H1 (cell line): ENCODE results near the gene SLC25A11. TPM values are rescaled to one million over a fixed set of nuclear protein-coding genes. Genes with fewer than 3 reads are reported as not detected.

Experiments
- CHD7 ChIP-seq: fragments of 300-600 bp; sonication (generic); IDR thresholded peaks from 2 replicates; pipeline ENCODE4 v1.7.1; 2012; ENCODE audit warnings: low read length, moderate library complexity, mild to moderate bottlenecking, inconsistent platforms; ENCODE audit not compliant: insufficient replicate concordance
- CTBP2 ChIP-seq: IDR thresholded peaks from 2 replicates; pipeline ENCODE4 v1.7.0; 2011; ENCODE audit warnings: borderline replicate concordance, mild to moderate bottlenecking, moderate library complexity, mixed read lengths, low read length; ENCODE audit not compliant: insufficient read depth, insufficient read length
- GTF2F1 ChIP-seq: IDR thresholded peaks from 2 replicates; pipeline ENCODE4 v1.6.1; 2012; ENCODE audit warnings: low read depth, low read length, improper control_type of control experiment, borderline replicate concordance
- KDM1A ChIP-seq: fragments of 200-600, 300-600 bp; sonication (generic); IDR thresholded peaks from 2 replicates; pipeline ENCODE4 v1.7.1; 2016; ENCODE audit warnings: mild to moderate bottlenecking, low read length, borderline replicate concordance
- NRF1 ChIP-seq: IDR thresholded peaks from 2 replicates; pipeline ENCODE4 v1.6.1; 2011; ENCODE audit warnings: mild to moderate bottlenecking, low read depth, low read length, improper control_type of control experiment
- RXRA ChIP-seq: IDR thresholded peaks from 2 replicates; pipeline ENCODE4 v1.6.1; 2011; ENCODE audit warnings: low read depth, mild to moderate bottlenecking, low read length, moderate library complexity; ENCODE audit not compliant: insufficient read depth
- TAF7 ChIP-seq: optimal IDR thresholded peaks from 2 replicates; pipeline ENCODE3; 2011; ENCODE audit warnings: low read depth, mild to moderate bottlenecking, inconsistent platforms, low read length, moderate library complexity, borderline replicate concordance
- YY1 ChIP-seq: IDR thresholded peaks from 2 replicates; pipeline ENCODE4 v1.6.1; 2011; ENCODE audit warnings: low read depth, mild to moderate bottlenecking, low read length
- polyA plus RNA-seq, 7 experiments: library from polyadenylated mRNA; depleted of rRNA in 3 of 7; stranded (reverse) in 5 of 7; unstranded in 2 of 7; fragments of >200 nt in 5 of 7; fragments of 200-250 nt in 2 of 7; gene quantifications; 1 replicate in 5 of 7; 2 replicates in 1 of 7; 4 replicates in 1 of 7; pipeline versions ENCODE4 v1.2.1 to v1.2.3, GENCODE V29; 2011 to 2013; ENCODE audit warnings: missing spikeins in 2 of 7, mixed read lengths in 2 of 7
- total RNA-seq: library from RNA; stranded (reverse); fragmentation: NEBNext Ultra II Directional; extraction: Animal tissue kit (Norgen Biotek cat#: 25700); gene quantifications from 2 replicates; pipeline ENCODE4 v1.2.1, GENCODE V29; 2021
- TF ChIP-seq, protein P1 (sequence below): IDR thresholded peaks from 2 replicates; pipeline ENCODE4 v1.6.1; 2011; ENCODE audit warnings: low read depth, mild to moderate bottlenecking, low read length; ENCODE audit not compliant: insufficient read depth
- TF ChIP-seq, protein P2 (sequence below): IDR thresholded peaks from 2 replicates; pipeline ENCODE4 v1.6.1; 2012; ENCODE audit warnings: inconsistent platforms

Gene SLC25A11
- total and polyA plus RNA-seq, 2 of the 8 experiments (the other 6 are each of a cell fraction or from before 2014, with no cell fraction given), result 55.9 to 97.0 TPM

GRCh38 chr17:4919511-4920047 lies 20.3 kb downstream of the SLC25A11 start (continued):
- TF ChIP-seq CHD7 (no peak), KDM1A (no peak), GTF2F1 (no peak), YY1 (no peak), CTBP2 (no peak), RXRA (no peak), NRF1 (no peak), TAF7 (no peak)
- TF ChIP-seq, protein P1, sequence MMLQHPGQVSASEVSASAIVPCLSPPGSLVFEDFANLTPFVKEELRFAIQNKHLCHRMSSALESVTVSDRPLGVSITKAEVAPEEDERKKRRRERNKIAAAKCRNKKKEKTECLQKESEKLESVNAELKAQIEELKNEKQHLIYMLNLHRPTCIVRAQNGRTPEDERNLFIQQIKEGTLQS, result no peak
- TF ChIP-seq, protein P2, sequence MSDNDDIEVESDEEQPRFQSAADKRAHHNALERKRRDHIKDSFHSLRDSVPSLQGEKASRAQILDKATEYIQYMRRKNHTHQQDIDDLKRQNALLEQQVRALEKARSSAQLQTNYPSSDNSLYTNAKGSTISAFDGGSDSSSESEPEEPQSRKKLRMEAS, result no peak
